Breast epithelium (tissue), 3 donors: ENCODE results near the gene PDE10A.

Source experiments
- CTCF ChIP-seq, 3 donors: fragments of 450-650 bp; IDR thresholded peaks; one replicate each; pipeline ENCODE4 v1.5.1; 2016 to 2017; ENCODE audit warnings: antibody characterized with exemption in 3 of 3, mild to moderate bottlenecking in 3 of 3, moderate library complexity in 3 of 3
- POLR2A ChIP-seq: fragments of 450-650 bp; IDR thresholded peaks from one replicate; pipeline ENCODE4 v1.6.1; 2016; ENCODE audit warnings: antibody characterized with exemption, mild to moderate bottlenecking, moderate library complexity
- POLR2AphosphoS5 ChIP-seq, 3 donors: sonication (generic); formaldehyde crosslinking; IDR thresholded peaks; one replicate each; pipeline ENCODE4 v1.6.1; 2017; ENCODE audit warnings: antibody characterized with exemption in 3 of 3

GRCh38 chr6:165675120-165675519, 12.1 kb upstream of the PDE10A start:
- TF ChIP-seq POLR2A (no peak), CTCF (IDR thresholded peaks at IDR 0.05) (no peak), POLR2AphosphoS5 (IDR thresholded peaks at IDR 0.05) (no peak)
